HuH-7 (cell line): Measurements from ENCODE around the gene CCR9.

ENCODE experiments used
- DNase-seq: peaks from one replicate; pipeline ENCODE4 v3.0.0; 2011; ENCODE audit warnings: low spot score

Gene CCR9

GRCh38 chr3:45873036-45873435, 13.3 kb upstream of the CCR9 start:
- no peak for DNase-seq

- no peak for DNase-seq
These were observed 12.7 kb upstream of the CCR9 start for GRCh38 chr3:45873638-45874037.

- DNase-seq, result no peak
These were observed 11.5 kb upstream of the CCR9 start for GRCh38 chr3:45874677-45875346.

- DNase-seq, result no peak
These were observed 8.2 kb upstream of the CCR9 start for GRCh38 chr3:45878124-45878523.

DNA sequence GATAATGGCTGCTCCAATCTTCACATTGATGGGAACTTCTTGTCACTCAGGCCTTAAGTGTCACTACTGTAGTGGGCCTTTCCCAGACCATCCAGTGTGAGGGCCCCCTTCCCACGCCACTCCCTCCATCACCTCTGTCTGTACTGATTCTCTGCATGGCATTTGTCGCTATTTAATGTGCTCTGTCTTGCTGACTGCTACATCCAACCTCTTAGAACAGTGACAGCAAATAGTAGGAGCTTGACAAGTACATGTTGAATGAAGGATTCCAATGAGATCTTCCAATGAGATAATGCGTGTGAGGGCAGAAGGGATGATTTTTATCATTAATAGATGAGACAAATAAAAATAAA, 5.6 kb upstream of the CCR9 start:
- no peak for DNase-seq

DNA sequence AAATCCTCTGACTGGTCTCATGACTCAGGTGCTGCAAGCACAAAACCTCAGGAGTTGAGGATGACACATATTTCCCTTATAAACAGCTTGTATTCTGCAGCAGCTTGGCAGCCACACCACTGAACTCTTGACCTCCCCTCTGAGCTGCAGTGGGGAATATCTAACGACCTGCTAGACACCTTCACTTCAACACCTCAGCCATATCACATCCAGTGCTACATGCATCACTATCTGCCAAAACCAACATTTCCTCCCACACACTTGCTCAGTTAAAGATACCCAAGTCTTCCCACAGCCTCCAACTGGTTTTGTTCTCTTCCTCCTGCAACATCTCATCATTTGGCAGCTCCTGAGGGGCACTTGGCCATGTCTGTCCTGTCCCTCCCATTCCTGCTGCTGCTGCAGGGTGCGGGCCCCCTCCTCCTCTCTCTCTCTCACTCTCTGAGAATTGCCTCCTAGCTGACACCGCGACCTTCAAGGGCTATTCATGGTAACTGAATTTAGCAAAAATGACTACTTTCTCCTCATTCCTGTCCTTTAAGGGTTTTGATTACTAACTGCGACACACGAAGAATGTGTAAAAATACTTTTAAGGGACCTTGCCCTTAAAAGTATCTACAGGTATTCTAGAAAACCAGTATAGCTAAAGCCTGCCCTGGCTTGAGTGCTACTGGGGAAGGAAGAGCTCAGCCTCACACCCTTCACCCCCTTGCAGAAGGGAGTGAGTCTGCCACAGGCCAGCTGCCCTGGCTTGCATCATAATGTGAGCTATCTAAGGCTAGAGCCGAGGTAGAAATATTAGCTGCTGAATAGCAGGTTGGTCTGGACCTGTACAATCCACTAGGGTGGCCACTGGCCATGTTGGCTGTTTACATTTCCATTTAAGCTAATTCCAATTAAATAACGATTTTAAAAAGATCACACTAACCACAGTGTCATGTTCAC, 5.0 kb upstream of the CCR9 start:
- DNase-seq, result no peak

DNA sequence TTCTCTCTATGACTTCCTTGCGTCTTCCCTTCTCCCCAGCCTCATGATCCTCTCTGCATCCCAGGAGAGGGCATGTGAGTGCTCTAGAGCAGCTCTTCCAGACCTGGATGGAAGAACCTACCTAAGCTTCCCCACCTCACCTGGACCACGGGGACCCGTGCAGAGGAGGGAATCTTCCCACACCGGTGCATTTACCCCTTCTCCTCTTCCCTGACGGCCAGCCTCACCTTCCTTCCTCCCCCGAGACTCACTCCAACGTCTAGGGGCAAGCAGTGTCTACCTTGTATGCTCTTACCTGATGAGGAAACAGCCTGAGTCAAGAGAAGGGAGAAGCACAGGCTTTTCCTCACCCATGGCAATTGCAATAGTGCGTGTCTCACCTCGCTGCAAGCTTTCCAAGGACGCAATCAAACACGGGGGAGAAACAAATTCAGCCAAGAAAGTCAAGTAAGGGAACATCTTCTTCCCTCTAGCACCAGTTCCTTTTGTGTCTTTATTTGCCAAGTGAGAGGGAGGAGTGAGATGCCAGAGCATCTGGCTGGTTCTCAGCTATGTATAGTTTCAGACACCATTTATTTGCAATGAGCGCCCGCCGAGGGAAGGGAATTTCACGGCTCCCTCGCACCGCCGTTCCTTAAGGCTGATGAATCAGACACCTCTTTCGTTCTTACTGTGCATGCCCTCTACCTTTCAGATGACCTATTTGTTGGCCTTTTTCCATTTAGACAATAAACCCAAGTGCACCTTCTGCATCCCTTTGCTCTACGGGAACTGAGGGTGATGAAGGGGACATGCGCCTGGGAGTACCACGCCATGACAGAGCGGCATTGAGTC, 1.8 kb upstream of the CCR9 start:
- DNase-seq, result no peak

DNA sequence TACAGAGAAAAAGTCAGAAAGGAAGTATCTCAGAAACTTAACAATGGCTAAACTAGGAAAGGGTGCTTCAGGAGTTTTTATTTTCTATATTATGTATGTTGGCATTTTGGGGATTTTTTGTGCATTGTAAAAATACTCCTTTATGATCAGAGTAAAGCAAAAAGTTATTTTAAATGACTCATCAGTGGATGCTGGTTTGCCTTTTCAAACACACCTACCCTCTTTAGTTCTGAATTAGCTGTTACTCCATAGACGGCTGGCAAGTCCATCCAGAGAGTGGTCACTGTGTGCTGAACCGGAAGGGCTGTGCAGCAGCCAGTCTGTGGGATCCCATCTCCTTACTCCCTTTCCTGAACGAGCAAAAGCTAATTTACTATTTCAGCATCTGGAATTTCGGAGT, 942 bp downstream of the CCR9 start:
- no peak for DNase-seq

GRCh38 chr3:45887759-45888511, 1.6 kb downstream of the CCR9 start:
- no peak for DNase-seq

DNA sequence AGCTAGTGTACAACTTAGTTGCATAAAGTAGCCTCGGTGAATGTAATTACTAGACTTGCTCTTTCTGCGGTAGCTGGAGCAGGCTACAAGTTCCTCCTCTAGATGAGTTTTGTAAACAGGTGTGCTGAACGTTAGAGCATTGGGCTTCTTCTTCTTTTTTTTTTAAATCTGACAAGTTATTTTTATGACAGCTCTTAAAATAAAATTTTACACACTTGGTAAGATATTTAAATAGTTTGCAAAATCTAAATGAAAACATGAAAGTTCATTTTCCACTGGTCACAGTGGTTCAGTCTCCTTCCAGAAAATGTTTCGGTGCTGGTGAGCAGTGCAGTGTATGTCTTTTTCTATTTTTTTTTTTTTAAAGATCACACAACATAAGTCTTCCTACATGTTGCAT, 3.0 kb downstream of the CCR9 start:
- no peak for DNase-seq

GRCh38 chr3:45890405-45890804, 4.1 kb downstream of the CCR9 start:
- DNase-seq, result no peak

DNA sequence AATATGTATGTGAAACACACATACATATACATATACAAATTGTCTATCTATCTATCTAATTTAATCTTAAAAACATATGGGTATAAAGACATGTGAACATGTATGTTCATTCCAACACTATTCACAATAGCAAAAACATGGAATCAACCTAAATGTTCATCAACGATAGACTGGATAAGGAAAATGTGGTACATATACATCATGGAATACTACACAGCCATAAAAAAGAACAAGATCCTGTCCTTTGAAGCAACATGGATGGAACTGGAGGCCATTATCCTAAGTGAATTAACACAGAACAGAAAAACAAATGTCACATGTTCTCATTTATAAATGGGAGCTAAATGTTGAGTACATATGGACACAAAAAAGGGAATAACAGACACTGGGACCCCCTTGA, 5.8 kb downstream of the CCR9 start:
- DNase-seq, result no peak

GRCh38 chr3:45894015-45894414, 7.7 kb downstream of the CCR9 start:
- DNase-seq, result no peak

- DNase-seq, result no peak
These were observed 9.5 kb downstream of the CCR9 start for GRCh38 chr3:45895686-45896468.

- no peak for DNase-seq
These were observed 10.6 kb downstream of the CCR9 start for GRCh38 chr3:45896956-45897355.

- no peak for DNase-seq
These were observed 18.6 kb downstream of the CCR9 start for GRCh38 chr3:45904931-45905330.

DNA sequence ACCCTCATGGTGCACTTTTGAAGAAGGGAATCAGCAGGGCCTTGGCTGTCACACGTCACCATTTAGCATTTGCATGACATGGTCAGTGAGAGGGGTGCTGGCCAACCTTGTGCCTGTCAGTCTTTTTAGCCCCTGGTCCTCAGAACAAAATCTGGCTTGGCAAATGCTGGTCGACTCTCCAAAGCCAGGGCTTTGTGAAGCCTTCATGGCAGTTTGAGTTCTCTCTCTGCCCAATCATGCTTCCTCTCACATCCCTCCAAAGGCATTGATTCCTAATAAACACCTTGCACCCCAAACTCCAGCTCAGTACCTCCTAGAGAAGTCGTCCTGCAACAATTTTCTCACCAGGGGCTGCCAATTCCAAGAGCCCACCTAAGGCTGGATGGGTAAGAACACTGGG, 19.4 kb downstream of the CCR9 start:
- DNase-seq, result no peak

GRCh38 chr3:45906681-45907407, 20.5 kb downstream of the CCR9 start:
- DNase-seq, result peak; percentile 59

DNA sequence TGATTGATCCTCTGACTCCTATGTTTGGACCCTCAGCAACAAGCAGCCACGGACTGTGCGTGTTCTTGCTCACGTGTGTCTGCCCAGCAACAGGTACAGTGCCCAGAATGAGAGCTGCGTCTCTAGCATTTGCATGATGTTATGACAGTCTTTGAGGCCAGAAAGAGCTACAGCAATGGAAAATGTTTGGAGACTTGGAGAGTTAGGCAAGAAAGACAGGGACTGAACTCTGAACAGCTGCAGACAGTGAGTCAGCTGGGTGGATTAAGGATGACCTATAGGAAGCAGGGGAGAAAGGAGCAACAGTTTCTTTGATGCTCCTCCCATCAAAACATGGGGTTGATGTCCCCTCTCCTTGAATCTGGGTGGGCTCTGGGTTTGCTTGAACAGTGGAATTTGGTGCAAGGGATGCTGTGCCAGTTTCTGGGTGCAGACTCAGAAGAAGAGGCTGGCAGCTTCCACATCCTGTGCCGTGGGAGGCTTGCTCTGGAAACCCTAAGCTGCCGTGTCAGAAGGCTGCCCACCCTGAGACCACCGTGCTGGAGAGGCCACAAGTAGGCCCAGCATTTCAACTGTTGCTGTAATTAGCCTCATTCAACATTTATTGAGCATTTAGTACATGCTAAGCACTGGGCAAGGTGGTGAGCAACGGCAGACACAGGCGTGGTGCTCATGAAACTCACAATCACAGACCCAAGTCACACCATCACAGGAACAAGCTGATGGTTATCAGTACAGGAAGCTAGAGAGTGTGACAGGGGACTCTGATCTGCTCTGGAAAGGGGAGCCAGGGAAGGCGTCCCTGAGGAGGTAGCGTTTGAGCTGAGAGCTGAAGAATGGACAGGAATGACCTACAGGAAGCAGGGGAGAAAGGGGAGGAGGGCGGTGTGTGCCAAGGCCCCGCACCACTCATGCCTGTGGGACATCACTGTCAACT, 21.7 kb downstream of the CCR9 start:
- DNase-seq, result no peak
